Measurements from ENCODE around the gene MIEF1.

MIEF1 gene

DNA sequence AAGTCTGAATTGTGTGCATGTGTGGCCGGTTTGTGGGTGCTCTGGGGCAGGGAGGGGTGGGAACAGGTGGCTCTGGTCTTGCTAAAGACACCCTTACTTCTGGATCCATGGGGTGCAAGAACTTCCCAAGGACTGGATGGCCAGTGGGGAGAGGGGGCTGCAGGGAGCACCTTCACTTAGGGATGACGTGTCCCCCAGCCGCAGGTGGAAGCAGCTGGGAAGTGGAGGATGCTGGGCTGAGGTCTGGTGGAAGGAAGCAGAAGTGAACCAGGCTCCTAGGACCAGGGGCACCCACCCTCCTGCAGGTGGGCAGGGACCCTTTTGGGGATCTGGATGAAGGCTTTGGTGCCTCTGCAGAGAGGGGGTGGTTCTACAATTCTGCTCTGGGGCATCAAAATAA, 9.9 kb upstream of the MIEF1 start:
- Histone ChIP-seq H3K79me1 (replicated peaks; ENCODE audit: low read length, poor library complexity, severe bottlenecking) (no peaks in the 10 kb centered on the region), H2BK15ac (ENCODE audit: low read depth, poor library complexity, severe bottlenecking) (no peak overlapping the region), H3K4me1 (ENCODE audit: control insufficient read depth, insufficient read depth, low read depth, low read length) (peaks cover 2% of the 10 kb centered on the region), H3K9me3 (ENCODE audit: control insufficient read depth, low read length) (no peaks in the 10 kb centered on the region), H3K27ac (ENCODE audit: low read length, poor library complexity, severe bottlenecking) (no peak overlapping the region), H3K36me3 (ENCODE audit: control insufficient read depth in 1 of 2, insufficient read depth in 2 of 2, low read depth in 1 of 2, low read length in 2 of 2) (peaks cover 0 to 9% of the 10 kb centered on the region in 2 experiments), H2BK120ac (ENCODE audit: low read depth, low read length) (no peak overlapping the region), H3K4me3 (ENCODE audit: insufficient read depth in 1 of 2, low read depth in 1 of 2, low read length in 2 of 2) (no peak overlapping the region), H3K4me2 (ENCODE audit: low read length, poor library complexity, severe bottlenecking) (no peak overlapping the region), H2BK5ac (ENCODE audit: low read depth, low read length, poor library complexity, severe bottlenecking) (no peak overlapping the region), H3K18ac (ENCODE audit: low read depth in 1 of 2, low read length in 2 of 2) (no peak overlapping the region), H2BK12ac (ENCODE audit: low read length in 2 of 2) (no peak overlapping the region), H2AFZ (ENCODE audit: low read depth, low read length) (no peak overlapping the region), H3K9ac (ENCODE audit: low read length) (no peak overlapping the region), H4K91ac (ENCODE audit: low read length) (no peak overlapping the region), H2AK5ac (ENCODE audit: low read length, severe bottlenecking) (no peak overlapping the region), H3K4ac (ENCODE audit: low read depth in 1 of 2, low read length in 2 of 2) (no peak overlapping the region), H3K27me3 (ENCODE audit: control insufficient read depth in 1 of 2, insufficient read depth in 1 of 2, low read length in 2 of 2) (no peaks in the 10 kb centered on the region), H3K23ac (ENCODE audit: low read length in 2 of 2) (no peak overlapping the region), H4K8ac (ENCODE audit: low read length) (no peak overlapping the region), H3K14ac (ENCODE audit: low read length in 2 of 2) (no peak overlapping the region)
- no peak for DNase-seq
- 85% methylated on average over 3 of the region's 3 CpGs for WGBS

DNA sequence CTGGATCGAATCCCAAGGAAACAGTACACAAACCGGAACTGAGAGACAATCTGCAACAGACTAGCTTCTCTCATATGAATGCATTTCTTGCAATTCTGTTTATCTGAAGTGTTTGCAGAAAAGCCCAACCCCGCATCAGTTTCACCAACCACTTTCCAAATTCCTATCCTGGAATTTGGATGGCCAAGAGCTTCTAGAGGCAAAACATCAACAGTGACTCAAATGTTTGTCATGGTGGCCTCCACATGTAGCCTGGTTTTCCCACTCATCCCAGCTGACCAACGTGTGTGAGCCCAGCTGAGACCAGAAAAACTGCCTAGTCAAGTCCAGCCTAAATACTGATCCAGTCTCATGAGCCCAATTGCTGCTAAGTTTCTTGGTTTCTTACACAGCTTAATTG, 8.3 kb upstream of the MIEF1 start:
- Histone ChIP-seq H3K9me3 (ENCODE audit: control insufficient read depth, low read length) (no peaks in the 10 kb centered on the region), H2BK15ac (ENCODE audit: low read depth, poor library complexity, severe bottlenecking) (no peak overlapping the region)

DNA sequence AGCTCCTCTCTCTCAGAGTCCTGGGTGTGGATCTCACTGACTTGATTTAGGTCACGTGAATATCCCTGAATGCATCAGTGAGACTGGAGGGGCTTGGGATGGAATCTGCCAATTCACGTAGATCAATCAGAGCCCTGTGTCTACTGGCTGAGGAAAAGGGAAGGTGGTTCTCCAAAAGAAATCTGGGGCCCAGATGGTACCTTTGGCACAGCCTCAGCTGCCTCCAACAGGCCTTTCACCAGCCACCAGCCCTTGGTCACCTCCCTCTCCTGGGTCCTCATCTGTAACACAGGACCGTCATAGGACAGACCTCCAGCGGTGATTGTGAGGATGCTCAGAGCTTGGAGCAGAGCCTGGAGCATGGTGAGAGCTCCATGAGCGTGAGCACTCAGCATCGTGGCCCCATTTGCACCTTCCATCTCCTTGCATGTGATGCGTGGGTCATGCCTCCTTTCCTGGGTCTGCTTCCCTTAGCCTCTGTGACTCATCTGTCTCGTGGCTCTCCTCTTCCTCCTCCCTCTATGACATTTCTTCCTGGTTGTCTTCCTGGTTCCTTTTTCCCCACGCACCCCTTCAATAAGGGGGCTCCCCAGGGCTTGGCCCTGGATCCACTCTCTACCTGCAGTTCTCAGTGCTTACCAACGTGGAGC, 7.5 kb upstream of the MIEF1 start:
- no peak overlapping the region for H2BK5ac ChIP-seq (ENCODE audit: low read depth, low read length, poor library complexity, severe bottlenecking)
- H2AFZ ChIP-seq (ENCODE audit: low read depth, low read length), result no peak overlapping the region
- no peaks in the 10 kb centered on the region for H3K36me3 ChIP-seq (ENCODE audit: control insufficient read depth in 1 of 2, insufficient read depth in 2 of 2, low read depth in 1 of 2, low read length in 2 of 2)
- peak overlapping the region in 1 of 2 experiments; percentile 15 for H2BK12ac ChIP-seq (ENCODE audit: low read length in 2 of 2)
- H3K14ac ChIP-seq (ENCODE audit: low read length in 2 of 2), result no peak overlapping the region
- H4K8ac ChIP-seq (ENCODE audit: low read length), result no peak overlapping the region
- peak overlapping the region in 1 of 2 experiments; percentile 3 for H3K4ac ChIP-seq (ENCODE audit: low read depth in 1 of 2, low read length in 2 of 2)
- WGBS, result 81% methylated on average over 10 of the region's 10 CpGs
- peaks cover 2% of the 10 kb centered on the region for H3K4me1 ChIP-seq (ENCODE audit: control insufficient read depth, insufficient read depth, low read depth, low read length)
- H3K79me1 ChIP-seq (replicated peaks; ENCODE audit: low read length, poor library complexity, severe bottlenecking), result no peaks in the 10 kb centered on the region
- no peak overlapping the region for H3K4me2 ChIP-seq (ENCODE audit: low read length, poor library complexity, severe bottlenecking)
- H2AK5ac ChIP-seq (ENCODE audit: low read length, severe bottlenecking), result no peak overlapping the region
- H3K18ac ChIP-seq (ENCODE audit: low read depth in 1 of 2, low read length in 2 of 2), result no peak overlapping the region
- H3K23ac ChIP-seq (ENCODE audit: low read length in 2 of 2), result no peak overlapping the region
- no peaks in the 10 kb centered on the region for H3K9me3 ChIP-seq (ENCODE audit: control insufficient read depth, low read length)
- H3K4me3 ChIP-seq (ENCODE audit: insufficient read depth in 1 of 2, low read depth in 1 of 2, low read length in 2 of 2), result no peak overlapping the region
- no peak overlapping the region for H4K91ac ChIP-seq (ENCODE audit: low read length)
- H3K27me3 ChIP-seq (ENCODE audit: control insufficient read depth in 1 of 2, insufficient read depth in 1 of 2, low read length in 2 of 2), result no peaks in the 10 kb centered on the region
- H3K27ac ChIP-seq (ENCODE audit: low read length, poor library complexity, severe bottlenecking), result no peak overlapping the region
- peak overlapping the region; percentile 66 for H3K9ac ChIP-seq (ENCODE audit: low read length)
- H2BK120ac ChIP-seq (ENCODE audit: low read depth, low read length), result no peak overlapping the region
- no peak overlapping the region for H2BK15ac ChIP-seq (ENCODE audit: low read depth, poor library complexity, severe bottlenecking)
- peak; percentile 35 for DNase-seq

More for the DNA sequence above, 8.3 kb upstream of the MIEF1 start:
- Histone ChIP-seq H2AFZ (ENCODE audit: low read depth, low read length) (no peak overlapping the region), H4K91ac (ENCODE audit: low read length) (no peak overlapping the region), H3K36me3 (ENCODE audit: control insufficient read depth in 1 of 2, insufficient read depth in 2 of 2, low read depth in 1 of 2, low read length in 2 of 2) (no peaks in the 10 kb centered on the region), H3K27ac (ENCODE audit: low read length, poor library complexity, severe bottlenecking) (no peak overlapping the region), H4K8ac (ENCODE audit: low read length) (no peak overlapping the region), H2BK12ac (ENCODE audit: low read length in 2 of 2) (no peak overlapping the region), H3K9ac (ENCODE audit: low read length) (peak overlapping the region; percentile 66), H2AK5ac (ENCODE audit: low read length, severe bottlenecking) (no peak overlapping the region), H2BK120ac (ENCODE audit: low read depth, low read length) (no peak overlapping the region), H3K4me1 (ENCODE audit: control insufficient read depth, insufficient read depth, low read depth, low read length) (peaks cover 2% of the 10 kb centered on the region), H3K18ac (ENCODE audit: low read depth in 1 of 2, low read length in 2 of 2) (no peak overlapping the region), H3K79me1 (replicated peaks; ENCODE audit: low read length, poor library complexity, severe bottlenecking) (no peaks in the 10 kb centered on the region), H3K23ac (ENCODE audit: low read length in 2 of 2) (no peak overlapping the region), H3K4ac (ENCODE audit: low read depth in 1 of 2, low read length in 2 of 2) (no peak overlapping the region), H2BK5ac (ENCODE audit: low read depth, low read length, poor library complexity, severe bottlenecking) (no peak overlapping the region), H3K4me3 (ENCODE audit: insufficient read depth in 1 of 2, low read depth in 1 of 2, low read length in 2 of 2) (no peak overlapping the region), H3K27me3 (ENCODE audit: control insufficient read depth in 1 of 2, insufficient read depth in 1 of 2, low read length in 2 of 2) (no peaks in the 10 kb centered on the region), H3K14ac (ENCODE audit: low read length in 2 of 2) (no peak overlapping the region), H3K4me2 (ENCODE audit: low read length, poor library complexity, severe bottlenecking) (no peak overlapping the region)
- 52% methylated on average over 4 of the region's 4 CpGs for WGBS
- peak; percentile 85 for DNase-seq

DNA sequence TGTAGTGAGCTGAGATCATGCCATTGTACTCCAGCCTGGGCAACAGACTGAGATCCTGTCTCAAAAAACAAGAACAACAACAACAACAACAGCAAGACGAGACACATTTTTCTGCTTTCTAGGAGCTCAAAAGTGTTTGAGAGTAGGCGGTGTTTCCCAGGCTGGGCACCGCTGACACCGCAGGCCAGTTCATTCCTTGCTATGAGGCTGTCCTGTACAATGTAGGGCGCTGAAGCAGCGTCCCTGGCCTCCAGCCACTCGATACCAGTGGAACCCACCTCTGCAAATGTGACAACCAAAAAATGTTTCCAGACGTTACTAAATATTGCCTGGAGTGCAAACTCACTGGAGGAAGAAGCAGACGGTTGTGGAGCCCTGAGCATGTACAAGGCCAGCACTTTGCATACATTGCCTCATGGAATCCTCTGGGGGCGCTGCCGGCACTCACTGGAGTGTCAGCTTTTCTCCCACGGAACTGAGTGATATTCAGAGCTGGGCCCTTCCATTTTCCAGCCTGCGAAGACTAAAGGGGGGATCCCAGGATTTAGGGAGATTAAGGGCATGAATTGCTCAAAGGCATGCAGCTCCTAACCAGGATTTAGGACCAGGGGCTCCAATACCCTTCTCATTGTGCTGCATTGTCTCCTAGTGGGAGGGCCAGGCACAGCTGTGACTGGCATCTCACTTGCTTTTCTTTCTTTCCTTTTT, 5.8 kb upstream of the MIEF1 start:
- no peaks in the 10 kb centered on the region for H3K27me3 ChIP-seq (ENCODE audit: control insufficient read depth in 1 of 2, insufficient read depth in 1 of 2, low read length in 2 of 2)
- no peak overlapping the region for H3K14ac ChIP-seq (ENCODE audit: low read length in 2 of 2)
- H3K23ac ChIP-seq (ENCODE audit: low read length in 2 of 2), result no peak overlapping the region
- no peaks in the 10 kb centered on the region for H3K36me3 ChIP-seq (ENCODE audit: control insufficient read depth in 1 of 2, insufficient read depth in 2 of 2, low read depth in 1 of 2, low read length in 2 of 2)
- no peak overlapping the region for H4K8ac ChIP-seq (ENCODE audit: low read length)
- H3K79me1 ChIP-seq (replicated peaks; ENCODE audit: low read length, poor library complexity, severe bottlenecking), result no peaks in the 10 kb centered on the region
- H3K9ac ChIP-seq (ENCODE audit: low read length), result no peak overlapping the region
- H3K9me3 ChIP-seq (ENCODE audit: control insufficient read depth, low read length), result no peaks in the 10 kb centered on the region
- no peak overlapping the region for H3K27ac ChIP-seq (ENCODE audit: low read length, poor library complexity, severe bottlenecking)
- H3K4me2 ChIP-seq (ENCODE audit: low read length, poor library complexity, severe bottlenecking), result no peak overlapping the region
- no peak overlapping the region for H4K91ac ChIP-seq (ENCODE audit: low read length)
- peaks cover 8% of the 10 kb centered on the region for H3K4me1 ChIP-seq (ENCODE audit: control insufficient read depth, insufficient read depth, low read depth, low read length)
- no peak overlapping the region for H3K4me3 ChIP-seq (ENCODE audit: insufficient read depth in 1 of 2, low read depth in 1 of 2, low read length in 2 of 2)
- no peak overlapping the region for H2BK5ac ChIP-seq (ENCODE audit: low read depth, low read length, poor library complexity, severe bottlenecking)
- peak; percentile 82 for DNase-seq
- no peak overlapping the region for H2BK120ac ChIP-seq (ENCODE audit: low read depth, low read length)
- H2BK12ac ChIP-seq (ENCODE audit: low read length in 2 of 2), result no peak overlapping the region
- 54% methylated on average over 13 of the region's 13 CpGs for WGBS
- no peak overlapping the region for H2BK15ac ChIP-seq (ENCODE audit: low read depth, poor library complexity, severe bottlenecking)
- H2AFZ ChIP-seq (ENCODE audit: low read depth, low read length), result no peak overlapping the region
- H3K18ac ChIP-seq (ENCODE audit: low read depth in 1 of 2, low read length in 2 of 2), result no peak overlapping the region
- H3K4ac ChIP-seq (ENCODE audit: low read depth in 1 of 2, low read length in 2 of 2), result no peak overlapping the region
- no peak overlapping the region for H2AK5ac ChIP-seq (ENCODE audit: low read length, severe bottlenecking)

Measured in mesenchymal stem cell (in vitro differentiated cells and primary cell).